Osteocyte (in vitro differentiated cells): ENCODE data around the gene RNF167. TPM values are rescaled to one million over a fixed set of nuclear protein-coding genes. Genes with fewer than 3 reads are reported as not detected.
A peak's percentile ranks its signal among the peaks of the same experiment; 100 is the strongest.

ENCODE experiments used
- DNase-seq: peaks from one replicate; pipeline ENCODE4 v3.0.0; 2021; ENCODE audit warnings: mixed read lengths; ENCODE audit not compliant: unreplicated experiment; ENCODE audit errors: extremely low spot score
- H3K27ac Mint-ChIP-seq: one replicate; pipeline ENCODE4 v1.8.0; 2021; ENCODE audit warnings: mild to moderate bottlenecking, mixed read lengths; ENCODE audit not compliant: unreplicated experiment
- H3K27me3 Mint-ChIP-seq: one replicate; pipeline ENCODE4 v1.8.0; 2021; ENCODE audit warnings: mixed read lengths; ENCODE audit not compliant: unreplicated experiment
- H3K36me3 Mint-ChIP-seq: one replicate; pipeline ENCODE4 v1.8.0; 2021; ENCODE audit warnings: mixed read lengths; ENCODE audit not compliant: unreplicated experiment
- H3K4me1 Mint-ChIP-seq: one replicate; pipeline ENCODE4 v1.8.0; 2021; ENCODE audit warnings: mixed read lengths; ENCODE audit not compliant: unreplicated experiment
- H3K4me3 Mint-ChIP-seq: one replicate; pipeline ENCODE4 v1.8.0; 2021; ENCODE audit warnings: mild to moderate bottlenecking, moderate library complexity, mixed read lengths; ENCODE audit not compliant: unreplicated experiment
- H3K9me3 Mint-ChIP-seq: one replicate; pipeline ENCODE4 v1.8.0; 2021; ENCODE audit warnings: mixed read lengths; ENCODE audit not compliant: unreplicated experiment
- total RNA-seq: library from RNA; stranded (reverse); gene quantifications from 2 replicates; pipeline ENCODE4 v1.2.1, GENCODE V29; 2021
- TF ChIP-seq, protein P1 (sequence below): fragments of 200-600 bp; sonication (generic); IDR thresholded peaks from 2 replicates; pipeline ENCODE4 v1.5.0; 2021; ENCODE audit warnings: antibody characterized with exemption, mild to moderate bottlenecking, moderate library complexity

Gene RNF167
- total RNA-seq, 1 donor from 2014 or later = 115 TPM

- peaks cover 24% of the 10 kb centered on the region for H3K36me3 Mint-ChIP-seq
- no peak for DNase-seq
Observed at GRCh38 chr17:4973256-4974114, 33.4 kb downstream of the RNF167 start.

GRCh38 chr17:4974115-4974670 lies 34.1 kb downstream of the RNF167 start:
- H3K36me3 Mint-ChIP-seq = peaks cover 18% of the 10 kb centered on the region
- TF ChIP-seq, protein P1, sequence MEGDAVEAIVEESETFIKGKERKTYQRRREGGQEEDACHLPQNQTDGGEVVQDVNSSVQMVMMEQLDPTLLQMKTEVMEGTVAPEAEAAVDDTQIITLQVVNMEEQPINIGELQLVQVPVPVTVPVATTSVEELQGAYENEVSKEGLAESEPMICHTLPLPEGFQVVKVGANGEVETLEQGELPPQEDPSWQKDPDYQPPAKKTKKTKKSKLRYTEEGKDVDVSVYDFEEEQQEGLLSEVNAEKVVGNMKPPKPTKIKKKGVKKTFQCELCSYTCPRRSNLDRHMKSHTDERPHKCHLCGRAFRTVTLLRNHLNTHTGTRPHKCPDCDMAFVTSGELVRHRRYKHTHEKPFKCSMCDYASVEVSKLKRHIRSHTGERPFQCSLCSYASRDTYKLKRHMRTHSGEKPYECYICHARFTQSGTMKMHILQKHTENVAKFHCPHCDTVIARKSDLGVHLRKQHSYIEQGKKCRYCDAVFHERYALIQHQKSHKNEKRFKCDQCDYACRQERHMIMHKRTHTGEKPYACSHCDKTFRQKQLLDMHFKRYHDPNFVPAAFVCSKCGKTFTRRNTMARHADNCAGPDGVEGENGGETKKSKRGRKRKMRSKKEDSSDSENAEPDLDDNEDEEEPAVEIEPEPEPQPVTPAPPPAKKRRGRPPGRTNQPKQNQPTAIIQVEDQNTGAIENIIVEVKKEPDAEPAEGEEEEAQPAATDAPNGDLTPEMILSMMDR = no peak
- H3K27me3 Mint-ChIP-seq = no peaks in the 10 kb centered on the region
- no peaks in the 10 kb centered on the region for H3K9me3 Mint-ChIP-seq
- no peak overlapping the region for H3K27ac Mint-ChIP-seq
- peaks cover 22% of the 10 kb centered on the region for H3K4me1 Mint-ChIP-seq
- no peak for DNase-seq
- H3K4me3 Mint-ChIP-seq = no peak overlapping the region

More at GRCh38 chr17:4973256-4974114, 33.4 kb downstream of the RNF167 start:
- TF ChIP-seq, protein P1 = no peak
- H3K4me3 Mint-ChIP-seq = no peak overlapping the region
- H3K4me1 Mint-ChIP-seq = peaks cover 28% of the 10 kb centered on the region
- H3K27ac Mint-ChIP-seq = peak overlapping the region; percentile 40
- H3K9me3 Mint-ChIP-seq = no peaks in the 10 kb centered on the region
- H3K27me3 Mint-ChIP-seq = no peaks in the 10 kb centered on the region

- Mint-ChIP-seq H3K4me3 (no peak overlapping the region), H3K9me3 (no peaks in the 10 kb centered on the region), H3K4me1 (peaks cover 4% of the 10 kb centered on the region), H3K27me3 (no peaks in the 10 kb centered on the region), H3K36me3 (peaks cover 16% of the 10 kb centered on the region), H3K27ac (no peak overlapping the region)
- TF ChIP-seq, protein P1 = no peak
- DNase-seq = no peak
Observed at GRCh38 chr17:4978726-4979125, 38.7 kb downstream of the RNF167 start.

DNA sequence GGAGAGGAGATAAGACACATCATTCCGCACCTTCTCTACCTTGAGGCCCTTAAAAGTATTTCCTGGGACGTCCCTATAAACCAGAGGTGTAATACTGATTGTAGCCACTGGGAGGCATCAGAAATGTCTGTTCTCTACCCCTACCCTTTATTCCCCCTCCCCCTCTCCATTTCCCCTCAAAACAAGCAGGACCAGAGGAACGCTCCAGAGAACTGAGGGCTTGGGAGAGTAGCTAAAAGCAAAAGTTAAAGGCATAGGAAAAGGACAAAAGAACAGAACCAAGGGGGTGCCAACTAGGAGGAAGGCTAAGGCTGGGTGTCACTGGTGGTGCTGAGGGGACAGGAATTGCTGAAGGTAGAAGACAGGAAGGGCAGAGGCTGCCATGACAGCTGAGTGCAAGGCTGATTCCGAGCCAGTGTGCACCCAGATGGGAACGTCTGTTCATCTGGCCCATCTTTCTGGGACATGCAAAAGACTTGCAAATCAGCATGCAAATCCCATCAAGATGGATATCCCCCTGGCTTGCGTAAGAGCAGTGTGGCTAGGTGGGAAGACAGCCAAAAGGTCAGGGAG lies 40.7 kb downstream of the RNF167 start:
- Mint-ChIP-seq H3K9me3 (no peaks in the 10 kb centered on the region), H3K27me3 (no peaks in the 10 kb centered on the region), H3K27ac (no peak overlapping the region), H3K4me1 (peaks cover 2% of the 10 kb centered on the region), H3K4me3 (no peak overlapping the region), H3K36me3 (peaks cover 12% of the 10 kb centered on the region)
- TF ChIP-seq, protein P1 = peak; percentile 69
- DNase-seq = no peak

- Mint-ChIP-seq H3K27me3 (no peaks in the 10 kb centered on the region), H3K4me3 (no peak overlapping the region), H3K9me3 (no peaks in the 10 kb centered on the region), H3K27ac (peak overlapping the region; percentile 21), H3K4me1 (peaks cover 13% of the 10 kb centered on the region), H3K36me3 (peaks cover 9% of the 10 kb centered on the region)
- DNase-seq = no peak
- TF ChIP-seq, protein P1 = no peak
Observed at GRCh38 chr17:4982305-4982704, 42.2 kb downstream of the RNF167 start.
